SIG-M5 (cell line): ENCODE measurements around the gene OGA.
A peak's percentile ranks its signal among the peaks of the same experiment; 100 is the strongest.

Source experiments
- DNase-seq: peaks from one replicate; lab custom pipeline; 2025; lab: John Stamatoyannopoulos, UW

Gene OGA

DNA sequence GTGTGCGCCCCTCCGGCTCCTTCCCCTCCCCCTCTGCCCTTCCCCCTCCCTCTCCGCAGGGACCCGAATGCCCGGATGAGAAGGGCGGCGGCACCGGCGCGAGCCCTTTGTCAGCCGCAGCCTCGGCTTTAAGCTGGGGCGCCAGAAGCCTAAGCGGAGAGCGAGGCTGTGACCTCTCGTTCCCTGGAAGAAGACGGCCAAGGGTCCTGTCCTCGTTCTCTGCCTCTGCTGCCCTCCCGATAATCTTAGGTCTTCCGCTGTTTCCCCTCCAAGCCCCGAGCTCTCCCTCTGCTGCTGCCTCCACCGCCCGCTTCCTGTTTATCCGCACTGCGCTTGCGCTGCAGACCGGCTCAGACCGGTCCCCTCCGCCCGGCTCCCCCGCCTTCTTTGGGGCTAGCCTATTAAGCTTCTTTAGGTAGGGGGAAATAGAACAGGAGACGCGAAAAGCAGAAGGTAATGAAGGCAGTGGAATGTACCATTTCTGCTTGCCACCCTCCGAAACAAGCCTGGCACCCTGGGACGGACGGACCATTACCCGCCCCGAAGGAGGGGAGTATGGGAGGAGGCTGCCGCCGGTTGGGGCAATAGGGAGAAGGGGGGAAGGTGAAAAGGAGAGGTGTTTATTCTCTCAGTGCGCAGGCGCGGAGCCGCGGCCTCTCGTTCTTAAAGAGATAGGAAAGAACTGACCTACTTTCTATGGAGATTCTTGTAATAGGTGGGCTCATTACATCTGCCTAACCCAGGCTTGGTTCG is at the start of gene OGA:
OGA (minus strand) TSS at position 326 of the 753 bp plus-strand sequence. CDS start 422 bp downstream, outside the sequence.
- peak; percentile 98 for DNase-seq

DNA sequence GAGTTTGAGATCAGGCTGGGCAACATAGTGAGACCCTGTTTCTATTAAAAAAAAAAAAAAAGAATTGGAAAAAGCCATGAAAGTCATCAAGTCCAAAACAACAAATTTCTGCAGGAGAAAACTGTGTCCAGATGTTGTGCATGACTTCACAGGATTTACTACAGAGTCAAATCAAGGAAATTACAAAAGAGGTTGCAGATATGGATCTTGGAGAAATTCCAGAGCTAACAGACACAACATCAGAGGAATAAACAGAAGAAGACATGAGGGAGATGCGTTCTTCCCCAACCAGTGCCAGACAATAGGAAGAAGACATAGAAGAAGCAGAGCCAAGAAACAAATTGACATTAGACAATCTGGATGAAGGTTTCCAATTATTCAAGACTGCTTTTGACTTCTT is 49.7 kb upstream of the OGA start:
- no peak for DNase-seq

DNA sequence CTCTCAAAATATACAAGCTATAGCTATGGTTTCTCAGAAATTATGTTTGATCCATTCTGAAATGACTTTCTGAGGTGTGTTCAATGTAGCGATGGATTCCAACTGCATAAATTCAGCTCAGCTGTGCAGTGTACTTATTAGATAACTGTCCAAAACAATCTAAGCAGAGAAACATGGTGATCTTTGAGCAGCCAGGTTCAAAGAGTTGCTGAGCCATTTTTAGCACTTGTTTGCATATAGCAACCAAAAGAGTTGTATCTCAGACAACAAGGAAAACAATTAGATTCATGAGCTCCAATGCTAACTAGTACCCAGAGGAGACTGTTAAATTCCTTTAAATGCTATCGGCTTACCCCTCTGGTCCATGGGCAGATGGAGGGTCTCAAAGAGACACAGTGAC is 41.3 kb upstream of the OGA start:
- DNase-seq: no peak

DNA sequence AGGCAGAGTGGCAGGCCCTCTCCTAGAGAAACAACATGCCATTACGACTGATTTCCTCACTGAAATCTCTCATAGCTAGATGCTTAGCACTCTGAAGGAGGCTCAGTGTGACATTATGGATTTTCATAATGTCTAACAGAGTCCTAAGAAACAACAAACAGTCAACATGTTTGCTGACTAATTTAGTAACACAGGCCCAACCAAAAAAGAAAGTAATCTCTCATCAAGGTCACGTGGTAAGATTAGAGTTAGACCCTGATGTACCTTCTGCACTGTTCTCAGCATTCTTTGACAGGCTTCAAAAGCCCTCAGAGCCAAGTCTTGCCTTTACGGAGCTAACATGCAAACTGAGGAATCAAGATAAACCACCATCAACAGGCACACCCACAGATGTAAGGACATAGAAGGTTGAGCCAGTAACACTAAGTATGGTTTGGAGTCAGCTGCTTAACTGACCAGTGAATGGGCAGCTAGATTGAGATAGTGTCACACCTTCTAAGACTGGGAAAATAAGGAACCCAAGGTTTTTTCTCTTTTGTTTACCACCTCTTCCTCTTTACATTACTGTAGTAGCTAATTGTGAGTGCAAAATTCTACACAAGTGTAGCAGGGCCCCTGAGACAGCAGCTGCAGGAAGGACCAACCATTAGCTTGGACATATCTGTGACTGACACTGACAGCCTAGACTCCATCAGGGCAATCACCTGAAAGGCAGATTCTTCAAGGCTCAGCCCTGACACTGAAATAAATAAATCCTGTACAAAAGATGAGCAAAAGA is 40.7 kb upstream of the OGA start:
- no peak for DNase-seq

DNA sequence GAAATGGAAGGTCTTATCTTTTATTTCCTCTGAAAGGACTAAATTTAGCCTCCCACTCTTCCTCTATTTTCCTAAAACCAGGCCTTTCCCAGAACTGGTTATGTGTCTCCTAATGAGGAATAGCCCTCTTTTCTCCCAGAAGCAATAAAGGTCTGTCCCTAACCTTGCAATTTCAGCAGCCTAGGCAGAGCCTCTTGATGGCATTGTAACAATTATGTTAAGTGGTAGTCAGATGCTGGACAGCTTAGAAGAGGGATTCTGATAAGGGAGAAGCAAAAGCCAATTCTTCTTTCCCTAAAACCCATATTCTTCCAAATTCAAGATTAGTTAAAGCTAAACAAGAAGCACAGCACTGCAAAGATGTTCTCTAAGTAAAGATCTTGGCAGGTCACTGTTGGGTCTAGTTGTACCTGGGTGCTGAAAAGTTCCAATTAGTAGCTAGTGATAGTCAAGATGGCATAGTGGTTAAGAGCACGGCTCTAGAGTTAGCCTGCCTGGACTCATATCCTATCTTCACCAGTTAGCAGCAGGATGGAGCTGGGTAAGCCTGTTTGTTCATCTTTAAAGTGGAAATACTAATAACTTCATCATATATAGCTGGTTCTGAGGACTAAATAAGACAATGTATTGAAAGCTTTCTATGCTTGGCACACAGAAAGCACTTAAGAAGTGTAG is 39.7 kb upstream of the OGA start:
- no peak for DNase-seq

DNA sequence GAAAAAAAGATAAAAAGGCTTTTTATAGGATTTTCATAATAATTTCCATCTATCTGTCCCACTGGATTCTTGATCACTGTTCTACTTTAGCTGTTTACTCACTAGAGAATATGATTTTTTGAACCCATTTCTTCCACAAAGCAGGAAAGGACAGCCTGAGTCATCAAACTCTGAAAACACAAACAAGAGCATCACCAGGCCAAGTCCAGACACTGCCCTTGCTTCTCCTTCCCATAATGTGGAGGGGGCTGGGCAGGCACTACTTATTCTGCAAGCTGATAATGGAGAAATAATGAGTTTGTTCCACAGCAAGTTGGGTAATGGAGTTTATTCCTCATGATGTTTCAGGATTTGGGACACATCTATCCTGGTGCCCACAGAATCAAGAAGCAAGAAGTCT is 38.4 kb upstream of the OGA start:
- no peak for DNase-seq

DNA sequence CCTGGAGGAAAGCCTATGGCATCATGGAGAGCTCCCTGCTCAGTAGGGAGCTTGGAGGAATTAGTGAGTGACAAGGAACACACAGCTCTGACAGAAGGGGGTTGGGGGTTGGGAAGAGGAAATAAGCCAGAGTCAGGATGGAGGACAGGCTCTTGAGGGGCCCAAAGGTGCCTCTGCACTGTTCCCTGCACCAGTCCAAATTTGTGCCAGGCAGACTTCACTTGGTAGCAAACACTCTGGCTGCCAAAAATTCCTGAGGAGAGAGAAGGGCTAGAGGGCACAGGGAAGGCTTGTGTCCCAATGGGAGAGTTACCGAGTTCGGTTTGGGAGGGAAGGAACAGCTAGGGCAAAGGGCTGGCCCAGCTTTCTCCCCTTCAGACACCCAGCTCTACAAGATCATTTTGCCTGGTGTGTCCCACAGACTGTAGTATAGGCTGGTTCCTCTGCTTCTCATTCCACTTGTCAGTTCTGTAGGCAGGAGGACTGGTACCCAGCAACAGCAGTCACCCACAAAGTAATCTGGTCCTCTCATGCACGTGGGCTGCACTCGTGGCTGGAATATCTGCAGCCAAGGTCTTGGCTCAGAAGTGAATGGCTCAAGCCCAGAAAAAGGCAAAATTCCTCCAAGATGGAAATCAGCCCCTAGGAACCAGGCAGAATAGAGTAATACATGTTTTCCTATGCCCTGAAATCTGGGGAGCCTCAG is 33.3 kb upstream of the OGA start:
- no peak for DNase-seq

DNA sequence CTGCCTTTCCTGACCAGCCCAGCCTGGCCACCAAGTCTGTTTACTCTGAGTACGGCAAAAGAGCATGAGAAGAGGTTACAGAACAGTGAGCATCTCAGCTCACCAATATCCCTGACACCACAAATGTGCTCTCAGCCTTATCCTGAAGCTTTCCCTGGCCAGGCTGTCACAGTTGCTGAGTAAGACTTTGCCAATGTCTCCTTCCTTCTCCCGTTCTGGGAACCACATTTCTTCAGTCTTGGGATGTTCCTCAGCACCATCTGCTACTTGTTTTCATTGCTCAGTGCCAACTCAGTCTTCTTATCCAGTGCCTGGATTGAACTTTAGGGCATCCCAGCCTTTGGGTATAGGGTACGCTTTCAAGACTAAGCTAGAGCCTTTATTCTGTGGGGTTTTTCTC is 32.5 kb upstream of the OGA start:
- DNase-seq: no peak

DNA sequence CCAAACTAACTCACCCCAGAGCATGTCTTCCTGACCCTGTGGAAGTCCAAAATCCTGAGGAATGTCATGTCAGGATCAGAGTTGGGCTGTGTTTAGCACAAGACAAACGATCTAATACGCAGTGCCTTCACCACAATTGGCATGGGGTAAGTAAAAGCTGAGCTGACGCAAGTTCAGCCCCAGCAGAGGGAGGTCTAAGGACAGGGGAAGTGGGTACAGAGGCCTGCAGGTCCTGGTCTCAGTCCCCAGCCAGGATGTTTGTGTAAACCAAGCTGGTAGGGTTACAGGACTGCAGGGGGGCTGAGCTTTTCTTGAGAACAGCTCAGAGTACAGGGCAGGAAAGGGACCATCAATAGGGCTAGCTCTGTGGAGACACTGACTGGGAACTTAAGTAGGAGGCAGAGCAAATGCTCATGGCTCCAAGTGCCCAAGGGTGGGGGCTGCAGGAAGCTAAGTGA is 30.7 kb upstream of the OGA start:
- DNase-seq: peak; percentile 65

DNA sequence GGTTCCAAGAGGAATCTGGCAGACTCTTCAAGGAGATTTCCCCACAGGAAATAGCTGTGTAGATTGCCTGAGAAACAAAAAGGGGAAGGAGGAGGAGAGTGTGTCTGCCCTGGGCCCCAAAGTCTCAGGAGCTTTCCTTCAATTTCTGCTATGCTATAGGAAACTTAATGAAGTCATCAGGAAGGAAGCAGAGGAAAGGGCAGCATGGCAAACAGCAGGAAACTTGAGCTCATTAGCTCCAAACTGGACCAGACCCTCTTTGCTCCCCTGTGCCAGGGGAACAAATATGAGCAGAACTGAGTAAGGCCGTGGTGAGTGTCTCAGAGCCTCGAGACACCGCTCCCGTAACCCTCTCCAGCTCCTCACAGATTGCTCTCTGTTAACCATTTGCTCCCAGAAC is 30.2 kb upstream of the OGA start:
- DNase-seq: no peak

DNA sequence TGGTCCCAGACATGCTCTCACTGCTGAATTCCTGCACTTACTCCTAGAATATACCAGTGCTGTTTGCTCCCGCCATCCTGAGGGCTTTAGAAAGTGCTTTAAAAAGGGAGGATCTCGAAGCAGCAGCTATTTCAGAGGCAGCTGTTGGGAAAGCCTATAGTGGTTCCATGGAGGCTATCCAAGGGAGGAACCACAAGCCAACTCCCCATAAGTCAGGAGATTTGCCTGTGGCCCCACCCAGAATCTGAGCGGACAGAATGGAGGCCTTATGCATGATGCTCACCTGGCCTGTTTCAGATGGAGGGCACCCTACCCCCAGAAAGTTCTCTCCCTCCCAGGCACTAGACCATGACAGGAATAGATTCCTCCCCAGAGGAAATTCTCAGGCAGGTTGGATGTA is 27.6 kb upstream of the OGA start:
- DNase-seq: no peak

DNA sequence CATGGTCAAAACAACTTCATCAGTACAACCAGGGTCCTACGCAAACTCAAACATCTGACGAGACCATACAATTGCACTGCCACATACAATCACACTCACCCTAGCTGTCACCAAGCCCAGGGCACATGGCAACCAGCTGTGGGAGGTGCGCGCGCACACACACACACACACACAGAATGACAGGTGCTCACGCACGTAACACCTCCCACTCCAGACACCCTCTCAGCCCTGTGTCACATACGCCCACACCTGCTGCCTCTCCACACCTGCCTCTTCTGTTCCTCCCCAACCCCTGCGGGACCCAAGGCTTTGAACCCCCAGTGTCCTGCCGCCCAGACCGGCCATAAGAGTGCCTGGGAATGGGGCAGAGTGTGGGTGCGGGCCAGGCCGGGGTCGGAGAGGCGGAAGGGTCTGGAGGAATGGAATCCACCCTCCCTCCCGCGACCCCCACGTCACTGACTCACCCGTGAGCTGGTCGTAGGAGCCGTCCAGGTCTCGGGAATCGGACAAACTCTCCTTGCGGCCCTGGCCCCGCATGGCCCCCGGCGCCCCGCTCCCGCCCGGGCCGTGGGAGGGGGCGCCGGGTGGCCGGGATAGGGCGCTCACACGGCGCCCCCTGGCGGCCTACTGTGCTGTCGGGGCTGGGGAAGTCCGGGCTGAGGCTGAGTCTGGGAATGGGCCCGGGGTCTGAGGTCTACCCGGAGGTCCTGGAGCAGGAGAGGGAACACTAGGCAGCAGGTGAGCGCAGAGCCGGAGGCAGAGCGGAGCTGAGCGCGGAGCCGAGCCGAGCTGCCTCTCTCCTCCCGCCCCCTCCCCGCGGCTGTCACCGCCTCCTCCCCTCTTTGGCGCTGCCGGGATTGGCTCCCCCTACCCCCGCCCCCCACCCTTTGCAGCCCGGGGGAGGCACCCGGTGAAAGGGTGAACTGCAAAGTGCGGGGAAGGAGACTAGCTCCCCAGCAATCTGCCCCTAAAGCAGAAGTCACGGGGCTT is 25.1 kb upstream of the OGA start, which contains the start of gene KCNIP2:
KCNIP2 (minus strand) TSS at position 769 of the 990 bp plus-strand sequence; CDS start at position 537, 232 bp downstream.
- no peak for DNase-seq

DNA sequence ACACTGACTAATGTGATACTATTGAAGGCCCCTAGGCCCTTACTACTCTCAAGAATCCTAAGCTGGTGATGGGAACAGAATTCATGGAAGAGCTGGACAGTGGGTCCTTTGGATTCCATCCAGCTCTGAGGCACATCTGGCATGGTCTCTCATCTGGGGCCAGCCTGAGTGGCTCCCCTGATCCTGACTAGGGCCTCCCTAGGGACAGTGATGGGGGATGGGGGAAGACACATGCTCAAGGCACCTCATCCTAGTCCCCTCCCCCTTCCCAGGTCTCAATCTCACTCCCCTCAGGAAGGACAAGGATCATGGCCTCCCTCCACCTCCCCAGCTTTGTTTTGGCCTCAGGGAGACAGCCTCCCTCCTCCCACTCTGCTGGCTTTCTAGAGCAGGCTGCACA is 23.6 kb upstream of the OGA start:
- no peak for DNase-seq

DNA sequence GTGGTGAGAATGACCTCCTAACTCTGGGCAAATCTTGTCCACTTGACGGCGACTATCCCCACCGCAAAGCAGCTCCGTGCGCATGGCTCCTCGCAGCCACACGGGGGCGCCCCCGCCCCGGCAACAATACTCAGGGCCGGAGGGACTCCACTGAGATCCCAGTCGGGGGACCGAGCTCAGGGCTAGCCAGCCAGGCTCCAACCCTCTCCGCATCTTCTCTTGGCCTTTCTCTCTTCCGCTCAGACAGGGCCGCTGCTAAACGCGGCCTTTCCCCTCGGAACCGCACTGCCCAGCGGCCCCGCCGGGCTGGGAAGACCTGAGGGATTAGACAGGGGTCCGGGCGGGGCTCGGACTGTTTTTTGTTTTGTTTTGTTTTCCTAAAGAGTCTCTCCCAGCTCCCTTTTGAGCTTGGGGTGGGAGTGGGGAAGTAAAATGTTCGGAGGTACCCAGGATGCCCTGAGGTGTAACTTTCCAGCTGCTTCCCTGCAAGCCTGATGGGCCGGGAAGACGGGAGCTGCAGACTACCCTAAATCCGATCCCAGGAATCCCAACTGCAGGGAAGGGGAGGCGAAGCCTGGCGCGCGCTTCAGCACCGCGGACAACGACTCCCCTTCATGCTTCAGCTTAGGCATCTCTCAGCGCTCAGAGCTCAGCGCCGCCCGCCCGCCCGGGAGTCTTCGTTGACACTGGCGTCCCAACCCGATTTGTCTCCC is 22.7 kb upstream of the OGA start:
- DNase-seq: no peak

DNA sequence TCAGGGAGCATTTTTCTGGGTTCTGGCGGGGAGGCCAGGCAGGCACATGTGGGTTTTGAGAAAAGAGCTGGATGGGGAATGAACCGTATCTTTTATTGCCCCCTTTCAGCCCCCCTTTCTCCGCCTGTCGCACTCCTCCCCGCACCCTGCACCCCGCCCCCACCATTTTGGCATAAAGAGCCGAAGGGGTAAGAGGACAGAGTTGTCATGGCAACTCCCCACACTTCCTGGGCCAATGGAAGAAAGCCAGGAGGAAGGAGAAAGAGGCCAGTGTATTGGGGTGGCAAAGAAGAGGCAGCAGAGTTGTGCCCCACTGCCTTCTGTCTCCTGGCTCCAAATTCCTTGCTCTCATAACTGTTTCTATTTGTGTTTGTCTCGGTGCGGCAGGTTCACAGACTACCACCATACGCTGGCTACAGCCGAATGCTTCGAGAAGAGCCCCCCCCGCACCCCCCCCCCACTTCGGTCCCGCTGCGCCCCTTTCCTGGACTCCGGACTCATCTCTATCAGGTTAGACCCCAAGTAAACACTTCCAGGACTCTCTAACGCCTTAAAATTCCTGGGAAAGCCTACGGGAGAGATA is 21.9 kb upstream of the OGA start:
- DNase-seq: no peak

DNA sequence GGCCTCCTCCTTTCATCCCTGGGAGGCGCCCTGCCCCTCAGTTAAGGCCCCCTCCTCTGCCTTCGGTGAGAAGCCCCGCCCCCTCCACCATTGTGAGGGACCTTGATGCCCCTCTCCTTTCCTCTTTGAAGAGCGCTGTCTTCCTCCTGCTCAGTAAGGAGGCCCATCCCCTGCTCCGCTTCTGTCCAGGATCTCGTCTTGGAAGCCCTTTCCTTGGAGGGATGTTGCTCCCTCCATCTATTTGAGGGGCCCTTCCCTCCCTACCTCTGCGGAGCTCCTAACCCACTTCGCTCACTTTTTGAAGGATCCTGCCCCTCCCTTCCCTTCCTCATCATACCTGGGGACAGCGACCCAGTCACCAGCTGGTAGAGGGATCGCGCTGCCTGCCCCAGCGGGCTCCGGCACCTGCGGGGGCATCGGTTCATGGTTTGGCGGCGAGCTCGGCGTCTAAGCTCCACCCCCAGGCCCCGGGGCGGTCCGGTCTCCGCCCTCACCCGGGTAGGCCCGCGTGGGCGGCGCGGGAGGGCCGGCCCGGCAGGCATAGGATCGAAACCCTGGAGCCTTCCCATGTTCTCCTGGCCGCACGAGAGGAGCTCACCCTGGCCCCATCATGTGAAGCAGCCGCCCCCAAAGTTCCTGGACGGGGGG is 21.3 kb upstream of the OGA start:
- DNase-seq: no peak

DNA sequence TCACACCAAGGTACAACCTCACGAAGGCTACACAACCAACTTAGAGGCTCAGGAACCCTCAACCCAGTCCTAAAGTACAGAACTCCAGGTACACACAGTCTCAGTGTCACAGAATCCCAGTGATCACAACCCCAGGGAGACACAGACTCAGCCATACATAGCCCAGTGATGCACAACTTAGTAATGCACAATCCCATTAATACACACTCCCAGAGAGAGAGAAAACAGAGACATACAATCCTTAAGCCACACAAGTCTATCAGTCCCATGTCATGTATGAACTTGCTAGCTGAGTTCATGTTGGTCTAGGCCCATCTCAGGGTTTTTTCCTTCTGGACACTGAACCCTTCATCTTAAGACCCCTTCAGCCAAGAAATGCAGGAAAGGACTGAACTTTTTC is 20.8 kb upstream of the OGA start:
- no peak for DNase-seq

DNA sequence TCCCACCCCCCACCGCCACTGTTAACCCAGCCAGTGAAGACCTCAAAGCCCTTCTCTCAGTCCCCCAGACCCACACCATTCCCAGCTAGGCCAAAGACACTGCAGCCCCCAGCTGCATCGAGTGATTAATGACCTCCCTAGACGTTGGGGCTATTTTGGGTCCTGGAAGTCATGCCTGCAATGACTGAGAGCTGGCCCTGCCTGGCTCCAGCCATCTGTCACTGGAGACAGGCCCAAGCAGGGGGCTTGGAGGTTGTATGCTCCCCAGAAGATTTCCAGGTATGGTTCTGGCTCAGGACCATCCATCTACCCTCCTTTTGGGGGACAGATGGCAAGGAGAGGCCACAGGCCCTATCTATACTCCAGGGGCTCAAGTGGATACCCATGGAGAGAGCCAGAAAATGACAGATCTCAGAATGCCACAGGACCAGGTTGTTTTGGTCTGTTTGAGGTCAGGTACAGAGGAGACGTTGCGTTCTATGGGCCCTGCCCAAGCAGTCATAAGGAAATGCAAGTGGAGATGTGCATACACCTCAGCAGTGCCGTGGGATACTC is 20.2 kb upstream of the OGA start:
- no peak for DNase-seq

DNA sequence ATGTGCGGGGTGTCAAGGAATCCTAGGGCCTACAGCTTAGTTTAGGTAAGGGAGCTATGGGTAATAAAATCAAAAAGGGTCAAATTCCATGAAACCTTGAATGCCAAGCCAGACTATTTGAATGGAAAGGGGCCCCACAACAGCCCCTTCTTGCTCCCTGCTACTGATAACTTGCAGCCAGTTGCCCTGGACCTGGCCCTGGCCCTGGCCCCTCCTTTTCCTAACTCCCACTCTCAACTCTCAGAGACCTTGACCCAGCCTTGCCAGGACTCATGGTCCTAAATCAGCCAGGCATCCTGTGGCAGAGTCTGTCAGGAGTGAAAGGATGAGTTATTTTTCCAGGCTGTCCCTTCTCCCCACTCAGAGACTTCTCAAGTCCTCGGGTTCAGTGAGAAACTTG is 19.5 kb upstream of the OGA start:
- no peak for DNase-seq
